HG03575 (cell line): ENCODE results near the gene IL12RB1.

Experiments used
- ATAC-seq: cut with Tn5 transposase; IDR thresholded peaks from one replicate; pipeline ENCODE4 v1.9.1; 2021; ENCODE audit not compliant: unreplicated experiment, insufficient number of reproducible peaks, low FRiP score; ENCODE audit errors: extremely low read depth

Gene IL12RB1

GRCh38 chr19:18020212-18021085 is 66.3 kb downstream of the IL12RB1 start:
- ATAC-seq = no peak

- ATAC-seq = no peak
Observed at GRCh38 chr19:18017275-18018083, 69.3 kb downstream of the IL12RB1 start.

GRCh38 chr19:18016209-18016910 is 70.4 kb downstream of the IL12RB1 start:
- ATAC-seq = no peak

GRCh38 chr19:18014197-18014596 is 72.5 kb downstream of the IL12RB1 start:
- ATAC-seq = no peak

GRCh38 chr19:18013210-18014111 is 73.3 kb downstream of the IL12RB1 start:
- no peak for ATAC-seq

- no peak for ATAC-seq
Observed at GRCh38 chr19:18010149-18010548, 76.6 kb downstream of the IL12RB1 start.

- no peak for ATAC-seq
Observed at GRCh38 chr19:18009412-18010066, 77.2 kb downstream of the IL12RB1 start.
